OCI-LY3 (cell line): ENCODE data around the gene KCNMA1.

Source experiments
- H2AFZ ChIP-seq: fragments of 200-600, 300-600 bp; shearing (Covaris generic); 2 replicates; pipeline ENCODE4 v1.6.0; 2014; ENCODE audit warnings: antibody characterized with exemption, low read depth, low read length
- H3K27ac ChIP-seq: fragments of 200-600, 300-600 bp; sonication (generic); 2 replicates; pipeline ENCODE4 v1.5.1; 2014; ENCODE audit warnings: mild to moderate bottlenecking, low read length, moderate library complexity, mixed read lengths
- H3K27me3 ChIP-seq: fragments of 200-600, 300-600 bp; sonication (generic); 2 replicates; pipeline ENCODE4 v1.6.1; 2014; ENCODE audit warnings: low read depth, low read length, mixed read lengths
- H3K36me3 ChIP-seq: fragments of 200-600, 300-600 bp; sonication (generic); replicated peaks from 2 replicates; pipeline ENCODE3; 2014; ENCODE audit warnings: low read depth, low read length, mixed read lengths
- H3K4me1 ChIP-seq: fragments of 300-600, 200-600 bp; sonication (generic); 2 replicates; pipeline ENCODE4 v1.6.1; 2014; ENCODE audit warnings: low read length, mixed read lengths
- H3K4me2 ChIP-seq: fragments of 200-600, 300-600 bp; sonication (generic); 2 replicates; pipeline ENCODE4 v1.6.1; 2014; ENCODE audit warnings: low read length, mixed read lengths
- H3K4me3 ChIP-seq: fragments of 300-600, 200-600 bp; sonication (generic); 2 replicates; pipeline ENCODE4 v1.5.1; 2014; ENCODE audit warnings: antibody characterized with exemption, mild to moderate bottlenecking, low read length, moderate library complexity
- H3K79me2 ChIP-seq: fragments of 300-600, 200-600 bp; shearing (Covaris generic); 2 replicates; pipeline ENCODE4 v1.6.1; 2014; ENCODE audit warnings: mild to moderate bottlenecking, low read length, mixed read lengths
- H3K9ac ChIP-seq: fragments of 300-600, 200-600 bp; shearing (Covaris generic); 2 replicates; pipeline ENCODE4 v1.6.0; 2014; ENCODE audit warnings: mild to moderate bottlenecking, low read length, moderate library complexity
- H3K9me3 ChIP-seq: fragments of 200-600, 300-600 bp; shearing (Covaris generic); 2 replicates; pipeline ENCODE4 v1.6.1; 2014; ENCODE audit warnings: low read length, mixed read lengths; ENCODE audit not compliant: insufficient read depth
- H4K20me1 ChIP-seq: fragments of 200-600, 300-600 bp; sonication (generic); 2 replicates; pipeline ENCODE4 v1.6.1; 2016; ENCODE audit warnings: low read length, mixed read lengths; ENCODE audit not compliant: insufficient read depth
- EZH2phosphoT487 ChIP-seq: fragments of 200-600 bp; shearing (Covaris generic); IDR thresholded peaks from 2 replicates; pipeline ENCODE4 v1.6.1; 2018; ENCODE audit warnings: antibody characterized with exemption, mixed run types, low read depth
- TF ChIP-seq, protein P1 (sequence below): fragments of 200-600, 300-600 bp; sonication (generic); IDR thresholded peaks from 2 replicates; pipeline ENCODE4 v1.5.1; 2014; ENCODE audit warnings: antibody characterized with exemption, low read length, low read depth

The KCNMA1 gene

GRCh38 chr10:77387247-77387646, 250.4 kb downstream of the KCNMA1 start:
- H2AFZ ChIP-seq, result no peak overlapping the region
- peaks cover 43% of the 10 kb centered on the region; the same call in 1 of the 2 replicates for H4K20me1 ChIP-seq
- H3K27me3 ChIP-seq, result no peaks in the 10 kb centered on the region
- no peaks in the 10 kb centered on the region for H3K36me3 ChIP-seq
- no peaks in the 10 kb centered on the region for H3K9me3 ChIP-seq
- no peak overlapping the region for H3K4me3 ChIP-seq
- no peak overlapping the region for H3K4me2 ChIP-seq
- no peak overlapping the region for H3K9ac ChIP-seq
- TF ChIP-seq, protein P1, sequence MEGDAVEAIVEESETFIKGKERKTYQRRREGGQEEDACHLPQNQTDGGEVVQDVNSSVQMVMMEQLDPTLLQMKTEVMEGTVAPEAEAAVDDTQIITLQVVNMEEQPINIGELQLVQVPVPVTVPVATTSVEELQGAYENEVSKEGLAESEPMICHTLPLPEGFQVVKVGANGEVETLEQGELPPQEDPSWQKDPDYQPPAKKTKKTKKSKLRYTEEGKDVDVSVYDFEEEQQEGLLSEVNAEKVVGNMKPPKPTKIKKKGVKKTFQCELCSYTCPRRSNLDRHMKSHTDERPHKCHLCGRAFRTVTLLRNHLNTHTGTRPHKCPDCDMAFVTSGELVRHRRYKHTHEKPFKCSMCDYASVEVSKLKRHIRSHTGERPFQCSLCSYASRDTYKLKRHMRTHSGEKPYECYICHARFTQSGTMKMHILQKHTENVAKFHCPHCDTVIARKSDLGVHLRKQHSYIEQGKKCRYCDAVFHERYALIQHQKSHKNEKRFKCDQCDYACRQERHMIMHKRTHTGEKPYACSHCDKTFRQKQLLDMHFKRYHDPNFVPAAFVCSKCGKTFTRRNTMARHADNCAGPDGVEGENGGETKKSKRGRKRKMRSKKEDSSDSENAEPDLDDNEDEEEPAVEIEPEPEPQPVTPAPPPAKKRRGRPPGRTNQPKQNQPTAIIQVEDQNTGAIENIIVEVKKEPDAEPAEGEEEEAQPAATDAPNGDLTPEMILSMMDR, result no peak
- no peak for TF ChIP-seq EZH2phosphoT487
- H3K79me2 ChIP-seq, result no peaks in the 10 kb centered on the region
- H3K4me1 ChIP-seq, result no peaks in the 10 kb centered on the region
- H3K27ac ChIP-seq, result no peak overlapping the region

DNA sequence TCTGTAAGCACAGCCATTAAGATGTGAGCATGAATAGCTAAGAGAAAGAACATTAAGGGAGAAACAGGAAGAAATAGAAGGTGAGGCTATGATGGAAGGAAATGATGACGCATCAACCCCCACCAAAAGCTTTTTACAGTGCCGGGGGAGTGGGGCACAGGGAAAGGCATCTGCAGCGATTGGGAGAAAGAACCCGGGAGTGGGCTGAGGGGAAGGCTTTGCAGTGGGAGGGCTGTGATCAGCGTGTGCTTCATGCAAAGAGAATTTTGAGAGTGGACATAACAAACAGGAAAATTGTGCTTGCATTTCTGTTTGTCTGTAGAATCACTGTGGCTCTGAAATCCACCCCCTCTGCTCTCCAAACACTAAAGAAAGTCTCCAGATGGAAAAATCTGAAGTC, 250.8 kb downstream of the KCNMA1 start:
- Histone ChIP-seq H3K9me3 (no peaks in the 10 kb centered on the region), H4K20me1 (peaks cover 43% of the 10 kb centered on the region; the same call in 1 of the 2 replicates), H3K36me3 (no peaks in the 10 kb centered on the region), H3K4me2 (no peak overlapping the region), H3K4me1 (no peaks in the 10 kb centered on the region), H3K27me3 (no peaks in the 10 kb centered on the region), H2AFZ (no peak overlapping the region), H3K4me3 (no peak overlapping the region), H3K9ac (no peak overlapping the region), H3K79me2 (no peaks in the 10 kb centered on the region), H3K27ac (no peak overlapping the region)
- TF ChIP-seq, protein P1, result no peak
- no peak for TF ChIP-seq EZH2phosphoT487

DNA sequence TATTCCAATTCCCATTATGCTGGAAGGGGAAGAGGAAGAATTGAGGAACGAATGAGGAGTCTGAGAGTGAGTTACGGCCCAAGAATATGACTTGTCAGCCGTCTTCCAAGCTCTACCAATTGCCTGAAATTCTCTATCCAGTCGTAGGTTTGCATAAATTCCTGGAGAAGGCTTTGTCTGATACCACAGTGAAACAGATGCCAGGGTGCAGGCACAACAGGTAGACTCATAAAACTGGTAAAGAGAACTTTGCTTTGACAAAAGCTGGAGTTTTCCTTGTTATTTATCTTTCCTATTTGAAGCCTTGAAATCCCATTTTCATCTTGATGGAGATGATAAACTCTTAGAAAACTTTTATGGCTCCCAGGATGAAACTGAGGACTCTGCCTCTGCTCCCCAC, 251.2 kb downstream of the KCNMA1 start:
- no peak overlapping the region for H3K4me2 ChIP-seq
- no peaks in the 10 kb centered on the region for H3K27me3 ChIP-seq
- no peak overlapping the region for H3K27ac ChIP-seq
- H3K4me3 ChIP-seq, result no peak overlapping the region
- H3K4me1 ChIP-seq, result no peaks in the 10 kb centered on the region
- H3K36me3 ChIP-seq, result no peaks in the 10 kb centered on the region
- H3K9me3 ChIP-seq, result no peaks in the 10 kb centered on the region
- H3K79me2 ChIP-seq, result no peaks in the 10 kb centered on the region
- no peak overlapping the region for H2AFZ ChIP-seq
- H3K9ac ChIP-seq, result no peak overlapping the region
- no peak for TF ChIP-seq EZH2phosphoT487
- TF ChIP-seq, protein P1, result no peak
- H4K20me1 ChIP-seq, result peaks cover 39% of the 10 kb centered on the region; the same call in 1 of the 2 replicates

DNA sequence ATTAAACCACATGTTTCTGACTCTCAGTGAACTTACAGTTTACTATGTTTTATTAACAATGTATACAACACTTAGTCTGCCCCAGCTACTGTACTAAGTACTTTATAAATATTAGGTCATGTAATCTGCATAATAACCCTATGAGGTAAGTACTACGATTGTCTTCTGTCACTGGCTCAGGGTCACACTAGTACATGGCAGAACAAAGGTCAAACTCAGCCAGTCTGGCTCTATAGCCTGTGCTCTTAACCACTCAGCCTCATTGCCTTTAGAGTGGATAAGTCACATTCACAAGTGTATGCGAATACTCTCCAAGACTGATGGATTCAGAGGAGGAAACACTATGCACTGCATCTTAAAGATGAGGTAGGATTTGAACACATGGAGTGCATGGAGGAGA, 252.3 kb downstream of the KCNMA1 start:
- TF ChIP-seq, protein P1, result no peak
- no peak for TF ChIP-seq EZH2phosphoT487
- no peak overlapping the region for H3K4me3 ChIP-seq
- H3K4me2 ChIP-seq, result no peak overlapping the region
- H3K4me1 ChIP-seq, result no peaks in the 10 kb centered on the region
- no peaks in the 10 kb centered on the region for H3K79me2 ChIP-seq
- no peak overlapping the region for H3K27ac ChIP-seq
- H4K20me1 ChIP-seq, result peaks cover 36% of the 10 kb centered on the region
- H3K36me3 ChIP-seq, result no peaks in the 10 kb centered on the region
- no peaks in the 10 kb centered on the region for H3K27me3 ChIP-seq
- H2AFZ ChIP-seq, result no peak overlapping the region
- H3K9ac ChIP-seq, result no peak overlapping the region
- H3K9me3 ChIP-seq, result no peaks in the 10 kb centered on the region
